K562 (cell line): ENCODE data around the gene SLC30A3. TPM values are rescaled to one million over a fixed set of nuclear protein-coding genes. Genes with fewer than 3 reads are reported as not detected.
A peak's percentile ranks its signal among the peaks of the same experiment; 100 is the strongest.

Experiments used
- ATAC-seq: fragments of 200-7000 bp; cut with Tn5 transposase; 3 replicates; pipeline ENCODE4 v1.9.1; 2020; ENCODE audit warnings: moderate library complexity
- BruUV-seq: library from RNA; stranded (reverse); fragments of 400-500 nt; replicated peaks from 2 replicates; lab custom pipeline; 2021; lab: Mats Ljungman, UMichigan
- CTCF ChIA-PET: fragments of 300-600 bp; formaldehyde crosslinking; extraction: SDS; loops from one replicate; lab custom pipeline; 2021; ENCODE audit warnings: low intra/inter-chr PET ratio; lab: Yijun Ruan, JAX
- POLR2A ChIA-PET: fragments of 300-600, 350-650 bp; sonication (Branson Sonifier 250); formaldehyde crosslinking; extraction: SDS; loops from one replicate; lab custom pipeline; 2021; ENCODE audit warnings: antibody characterized with exemption, inconsistent platforms; lab: Yijun Ruan, JAX
- DNase-seq, 4 experiments: peaks; one replicate each; pipeline versions ENCODE4 v3.0.0 to v3.0.0-alpha.2; 2011 to 2018; ENCODE audit warnings: low spot score in 3 of 4, mixed read lengths in 3 of 4; ENCODE audit errors: extremely low read depth in 1 of 4
- FAIRE-seq: peaks from 2 replicates; lab custom pipeline; 2011; peaks lifted over from hg19 to GRCh38; lab: Jason Lieb, UNC
- H2AFZ ChIP-seq: 2 replicates; pipeline ENCODE4 v1.6.0; 2011; ENCODE audit warnings: low read depth, low read length, control low read depth, inconsistent platforms
- H3K27ac ChIP-seq: fragments of 200-600 bp; 3 replicates; pipeline ENCODE4 v1.8.0; 2011; ENCODE audit warnings: low read depth, mild to moderate bottlenecking, control low read depth, inconsistent platforms, low read length, moderate library complexity, mixed read lengths; ENCODE audit errors: extremely low read depth
- H3K27me3 ChIP-seq, 2 experiments: fragments of 300-600 bp in 1 of 2; 2 replicates in 1 of 2; 3 replicates in 1 of 2; pipeline versions ENCODE4 v1.6.0 to v1.8.0; 2011; ENCODE audit warnings: inconsistent platforms in 2 of 2, low read length in 2 of 2, mild to moderate bottlenecking in 1 of 2, mixed read lengths in 1 of 2, moderate library complexity in 1 of 2; ENCODE audit not compliant: control insufficient read depth in 2 of 2, insufficient read depth in 2 of 2
- H3K36me3 ChIP-seq: fragments of 300-600 bp; 3 replicates; pipeline ENCODE4 v1.8.0; 2011; ENCODE audit warnings: mild to moderate bottlenecking, low read length, inconsistent platforms; ENCODE audit not compliant: control insufficient read depth, insufficient read depth
- H3K4me1 ChIP-seq, 2 experiments: fragments of 200-600 bp in 1 of 2; replicated peaks in 1 of 2; 2 replicates in 1 of 2; 3 replicates in 1 of 2; pipeline versions ENCODE4 v1.5.1 to v1.8.0; 2011; ENCODE audit warnings: inconsistent platforms in 2 of 2, low read length in 2 of 2, mild to moderate bottlenecking in 1 of 2, mixed read lengths in 1 of 2, moderate library complexity in 1 of 2; ENCODE audit not compliant: control insufficient read depth in 2 of 2, insufficient read depth in 2 of 2
- H3K4me2 ChIP-seq: 2 replicates; pipeline ENCODE4 v1.6.1; 2011; ENCODE audit warnings: low read length, control low read depth, inconsistent platforms, mixed read lengths; ENCODE audit not compliant: insufficient read depth
- H3K4me3 ChIP-seq: fragments of 200-600 bp; sonication (generic), shearing (Covaris generic); 2 replicates; pipeline ENCODE4 v1.5.1; 2016; ENCODE audit warnings: control low read depth, inconsistent platforms
- H3K79me2 ChIP-seq: fragments of 200-600 bp; 3 replicates; pipeline ENCODE4 v1.8.0; 2011; ENCODE audit warnings: low read length, inconsistent platforms; ENCODE audit not compliant: control insufficient read depth, insufficient read depth
- H3K9ac ChIP-seq, 2 experiments: 2 replicates each; pipeline versions ENCODE4 v1.6.0 to v1.6.1; 2011; ENCODE audit warnings: low read depth in 2 of 2, low read length in 2 of 2, control low read depth in 1 of 2, inconsistent platforms in 1 of 2, mild to moderate bottlenecking in 1 of 2, mixed read lengths in 1 of 2; ENCODE audit not compliant: insufficient read depth in 1 of 2
- H3K9me1 ChIP-seq: one replicate; pipeline ENCODE4 v1.6.0; 2011; ENCODE audit warnings: inconsistent platforms, mild to moderate bottlenecking, low read length, moderate library complexity; ENCODE audit not compliant: control insufficient read depth, insufficient read depth
- H3K9me3 ChIP-seq: replicated peaks from 2 replicates; pipeline ENCODE4 v1.5.1; 2011; ENCODE audit warnings: low read depth, low read length, inconsistent platforms; ENCODE audit not compliant: control insufficient read depth, insufficient read depth
- H4K20me1 ChIP-seq: replicated peaks from 2 replicates; pipeline ENCODE4 v1.6.1; 2011; ENCODE audit warnings: low read length, inconsistent platforms, mixed read lengths; ENCODE audit not compliant: control insufficient read depth, insufficient read depth
- ATF1 ChIP-seq, 2 experiments: fragments of 450-650 bp in 1 of 2; IDR thresholded peaks; 2 replicates each; pipeline ENCODE4 v1.6.1; 2016; ENCODE audit warnings: missing compliant biosample characterization in 1 of 2, missing genetic modification characterization in 1 of 2
- CBFA2T2 ChIP-seq: fragments of 450-650 bp; conservative IDR thresholded peaks from 2 replicates; pipeline ENCODE4 v1.6.1; 2017; ENCODE audit warnings: mild to moderate bottlenecking
- MECOM ChIP-seq: fragments of 250-450 bp; sonication (Bioruptor Pico); IDR thresholded peaks from 2 replicates; pipeline ENCODE4 v1.8.0; 2022; ENCODE audit warnings: inconsistent platforms
- MEF2D ChIP-seq: conservative IDR thresholded peaks from 2 replicates; pipeline ENCODE4 v1.6.1; 2016; ENCODE audit warnings: low read depth, missing genetic modification characterization, missing compliant biosample characterization
- MNT ChIP-seq, 2 experiments: fragments of 450-650 bp; conservative IDR thresholded peaks; 2 replicates each; pipeline ENCODE4 v1.6.1; 2017; ENCODE audit warnings: mild to moderate bottlenecking in 2 of 2, moderate library complexity in 2 of 2
- MTA3 ChIP-seq: fragments of 450-650 bp; formaldehyde crosslinking; IDR thresholded peaks from 2 replicates; pipeline ENCODE4 v1.6.1; 2017; ENCODE audit warnings: mild to moderate bottlenecking, borderline replicate concordance
- MXD1 ChIP-seq: fragments of 250-450 bp; sonication (Bioruptor Pico); IDR thresholded peaks from 2 replicates; pipeline ENCODE4 v1.8.0; 2021; ENCODE audit warnings: borderline replicate concordance, mild to moderate bottlenecking, moderate library complexity; ENCODE audit not compliant: poor library complexity, severe bottlenecking
- PHF21A ChIP-seq: fragments of 450-650 bp; IDR thresholded peaks from 2 replicates; pipeline ENCODE4 v1.6.1; 2017; ENCODE audit warnings: low read depth, borderline replicate concordance
- RCOR1 ChIP-seq, 2 experiments: IDR thresholded peaks; 2 replicates each; pipeline ENCODE4 v1.6.1; 2012; ENCODE audit warnings: low read depth in 2 of 2, low read length in 2 of 2, borderline replicate concordance in 1 of 2, improper control_type of control experiment in 1 of 2
- RNF2 ChIP-seq: sonication (generic); IDR thresholded peaks from 2 replicates; pipeline ENCODE4 v1.6.1; 2016
- SMAD1 ChIP-seq: fragments of 150-350 bp; IDR thresholded peaks from 2 replicates; pipeline ENCODE4 v1.6.1; 2014; ENCODE audit warnings: low read length, low read depth; ENCODE audit not compliant: partially characterized antibody
- SMARCE1 ChIP-seq: fragments of 450-650 bp; IDR thresholded peaks from 2 replicates; pipeline ENCODE4 v1.7.1; 2016; ENCODE audit warnings: mild to moderate bottlenecking
- TBP ChIP-seq: optimal IDR thresholded peaks from 2 replicates; pipeline ENCODE3; 2011; ENCODE audit warnings: low read depth, low read length, improper control_type of control experiment
- TEAD4 ChIP-seq, 2 experiments: sonication (generic) in 1 of 2; formaldehyde crosslinking in 1 of 2; IDR thresholded peaks; 2 replicates each; pipeline versions ENCODE4 v1.6.1 to v1.8.0; 2012 to 2022; ENCODE audit warnings: borderline replicate concordance in 1 of 2, inconsistent platforms in 1 of 2, low read length in 1 of 2, mild to moderate bottlenecking in 1 of 2, missing genetic modification reagents in 1 of 2
- TFAP4 ChIP-seq: sonication (generic); formaldehyde crosslinking; IDR thresholded peaks from 2 replicates; pipeline ENCODE4 v1.8.0; 2022; ENCODE audit warnings: missing genetic modification reagents, mild to moderate bottlenecking, moderate library complexity, borderline replicate concordance
- ZFX ChIP-seq: sonication (generic); formaldehyde crosslinking; IDR thresholded peaks from 2 replicates; pipeline ENCODE4 v1.8.0; 2022; ENCODE audit warnings: mild to moderate bottlenecking, missing genetic modification reagents, moderate library complexity
- ZNF24 ChIP-seq: fragments of 450-650 bp; IDR thresholded peaks from 2 replicates; pipeline ENCODE4 v1.6.1; 2016
- WGBS: fragments of 100-300 bp; shearing (Covaris generic); methylation state at CpG from one replicate; pipeline ENCODE4 v1.1.6; 2016; ENCODE audit warnings: low coverage, mixed read lengths; ENCODE audit not compliant: insufficient coverage; ENCODE audit errors: missing lambda C conversion rate; 5-methylcytosine and 5-hydroxymethylcytosine counted together
- in situ Hi-C: fragments of 300-500 bp; cut with MboI; formaldehyde crosslinking; loops from 4 replicates; pipeline ENCODE4 v1.15.0; 2018; ENCODE audit warnings: inconsistent platforms, mixed read lengths
- intact Hi-C: fragments of 100-400 bp; cut with micrococcal nuclease; formaldehyde crosslinking; loops from 2 replicates; pipeline ENCODE4 v1.14.2; 2022
- polyA plus RNA-seq, 8 experiments: library from polyadenylated mRNA; depleted of rRNA in 4 of 8; stranded (reverse) in 5 of 8; unstranded in 3 of 8; fragments of >200 nt; fragmentation: Nextera tagmentation in 2 of 8; fragmentation: Illumina TruSeq in 1 of 8; extraction: Ambion mirVana in 2 of 8; extraction: Trizol in 1 of 8; gene quantifications; 2 replicates each; pipeline versions ENCODE4 v1.2.1 to v1.2.3, GENCODE V29; 2011 to 2014; ENCODE audit warnings: inconsistent platforms in 1 of 8, missing spikeins in 1 of 8
- total RNA-seq, 7 experiments: library from RNA; depleted of rRNA in 6 of 7; stranded (reverse); fragments of >200 nt in 6 of 7; fragmentation: Illumina TruSeq in 2 of 7; extraction: Trizol in 2 of 7; gene quantifications; 2 replicates each; pipeline versions ENCODE4 v1.2.1 to v1.2.3, GENCODE V29; 2011 to 2021; ENCODE audit warnings: low replicate concordance in 1 of 7

Gene SLC30A3
- total and polyA plus RNA-seq, 9 of the 15 experiments (the other 6 are each of a cell fraction or from before 2014, with no cell fraction given): 0.03 to 2.7 (median 0.89) TPM; not detected in 1

GRCh38 chr2:27271631-27272340 is 8.9 kb upstream of the SLC30A3 start:
- H3K36me3 ChIP-seq: no peaks in the 10 kb centered on the region
- peaks cover 10 to 19% of the 10 kb centered on the region in 2 experiments for H3K4me1 ChIP-seq
- H3K79me2 ChIP-seq: no peaks in the 10 kb centered on the region
- H3K4me2 ChIP-seq: 0 out of 2 replicates have a peak overlapping the region, but pooled peaks have one; percentile 31
- no TSS peak for BruUV-seq
- peak in 2 of 4 experiments; percentile 62 to 71 for DNase-seq
- H3K9ac ChIP-seq: peak overlapping the region in 1 of 2 experiments; percentile 53; a peak in 1 of 4 replicates
- H4K20me1 ChIP-seq: no peaks in the 10 kb centered on the region; the same call in 1 of the 2 replicates
- peak overlapping the region; percentile 49 for H2AFZ ChIP-seq
- no peak overlapping the region for H3K4me3 ChIP-seq
- ChIA-PET CTCF (no interaction called here), POLR2A (interaction anchor here (0.7 to 1.5 kb wide), 5 partner anchors 10 to 21 kb away, joined by 3 to 5 read pairs (median 3); partner anchors contain the start of gene TRIM54)
- peak; percentile 87 for FAIRE-seq
- no peaks in the 10 kb centered on the region for H3K9me3 ChIP-seq
- 0% methylated on average over 11 of the region's 11 CpGs for WGBS
- peak; percentile 94 for ATAC-seq
- intact Hi-C loops (no loop called here), in situ Hi-C loops (no loop called here)
- H3K27me3 ChIP-seq: peaks cover 5% of the 10 kb centered on the region in 2 experiments; a peak in 2 of 5 replicates
- no peaks in the 10 kb centered on the region for H3K9me1 ChIP-seq
- no peak overlapping the region for H3K27ac ChIP-seq
- TF ChIP-seq TFAP4 (CRISPR knock-in tag): 0 out of 2 replicates have a peak, but pooled peaks have one; percentile 7
- peak; percentile 41; the same call in 1 of the 2 replicates for TF ChIP-seq MTA3
- peak; percentile 70; the same call in 1 of the 2 replicates for TF ChIP-seq MEF2D (tag)
- no peak for TF ChIP-seq ATF1 (CRISPR knock-in tag; IDR thresholded peaks at IDR 0.05)
- peak; percentile 28; the same call in 1 of the 2 replicates for TF ChIP-seq ATF1 (tag; IDR thresholded peaks at IDR 0.05)
- no peak for TF ChIP-seq ZNF24
- 0 out of 4 replicates have a peak, but pooled peaks of 1 of the 2 experiments have one; percentile 28 for TF ChIP-seq MNT (conservative IDR thresholded peaks at IDR 0.05)
- TF ChIP-seq SMARCE1: peak; percentile 18; the same call in 1 of the 2 replicates
- TF ChIP-seq SMAD1: no peak
- 0 out of 2 replicates have a peak, but pooled peaks have one; percentile 52 for TF ChIP-seq RNF2
- TF ChIP-seq MECOM: 0 out of 2 replicates have a peak, but pooled peaks have one; percentile 29
- no peak for TF ChIP-seq MXD1 (CRISPR knock-in tag)
- TF ChIP-seq CBFA2T2: peak; percentile 51; the same call in 1 of the 2 replicates
- TF ChIP-seq RCOR1 (IDR thresholded peaks at IDR 0.05; ENCODE audit: borderline replicate concordance in 1 of 2, low read depth in 2 of 2, low read length in 2 of 2): peak in 1 of 2 experiments; percentile 97; a peak in 2 of 4 replicates
- peak; percentile 66; the same call in 1 of the 2 replicates for TF ChIP-seq PHF21A
- no peak for TF ChIP-seq TBP
- peak; percentile 60 for TF ChIP-seq TEAD4 (IDR thresholded peaks at IDR 0.05; ENCODE audit: low read length)
- TF ChIP-seq TEAD4 (CRISPR knock-in tag; IDR thresholded peaks at IDR 0.05; ENCODE audit: borderline replicate concordance): no peak
- peak; percentile 43 for TF ChIP-seq ZFX (CRISPR knock-in tag)
